HepG2 (cell line): ENCODE measurements around the gene PBX4. TPM values are rescaled to one million over a fixed set of nuclear protein-coding genes. Genes with fewer than 3 reads are reported as not detected.
A peak's percentile ranks its signal among the peaks of the same experiment; 100 is the strongest.

Experiments
- DDIT3 ChIP-seq: sonication (generic); formaldehyde crosslinking; IDR thresholded peaks from 2 replicates; pipeline ENCODE4 v1.4.0; 2020; ENCODE audit warnings: mild to moderate bottlenecking, missing genetic modification reagents
- DNMT3B ChIP-seq: conservative IDR thresholded peaks from 2 replicates; pipeline ENCODE4 v1.6.1; 2016; ENCODE audit warnings: missing biosample characterization, control low read depth
- ESRRA ChIP-seq: sonication (generic); formaldehyde crosslinking; IDR thresholded peaks from 2 replicates; pipeline ENCODE4 v1.5.1; 2020; ENCODE audit warnings: mild to moderate bottlenecking, low read depth, missing genetic modification reagents
- HNRNPUL1 ChIP-seq: fragments of 200-400 bp; formaldehyde crosslinking; IDR thresholded peaks from 2 replicates; pipeline ENCODE4 v1.6.1; 2017; ENCODE audit warnings: low read depth, mild to moderate bottlenecking, low read length, moderate library complexity
- IKZF5 ChIP-seq: IDR thresholded peaks from 2 replicates; pipeline ENCODE4 v1.6.1; 2018; ENCODE audit warnings: missing genetic modification reagents, mild to moderate bottlenecking, missing compliant biosample characterization
- KDM3A ChIP-seq: IDR thresholded peaks from 2 replicates; pipeline ENCODE4 v1.6.1; 2018; ENCODE audit warnings: low read depth, missing compliant biosample characterization
- NCOA5 ChIP-seq: sonication (generic); formaldehyde crosslinking; IDR thresholded peaks from 2 replicates; pipeline ENCODE4 v1.4.0; 2020; ENCODE audit warnings: missing genetic modification reagents
- NFATC3 ChIP-seq: sonication (generic); formaldehyde crosslinking; IDR thresholded peaks from 2 replicates; pipeline ENCODE4 v1.5.1; 2020; ENCODE audit warnings: mild to moderate bottlenecking, missing genetic modification reagents
- NONO ChIP-seq, 2 experiments: fragments of 450-650 bp in 1 of 2; sonication (generic) in 1 of 2; formaldehyde crosslinking in 1 of 2; IDR thresholded peaks in 1 of 2; conservative IDR thresholded peaks in 1 of 2; 2 replicates each; pipeline versions ENCODE4 v1.6.1 to v1.8.0; 2017 to 2022; ENCODE audit warnings: mild to moderate bottlenecking in 1 of 2, missing genetic modification reagents in 1 of 2, moderate library complexity in 1 of 2
- PCBP2 ChIP-seq: fragments of 200-400 bp; formaldehyde crosslinking; optimal IDR thresholded peaks from 2 replicates; pipeline ENCODE3; 2018; ENCODE audit warnings: low read length, low read depth; ENCODE audit not compliant: poor library complexity, severe bottlenecking
- RARA ChIP-seq: IDR thresholded peaks from 2 replicates; pipeline ENCODE4 v1.6.1; 2016; ENCODE audit warnings: missing genetic modification reagents, missing compliant biosample characterization
- SMARCE1 ChIP-seq: fragments of 450-650 bp; IDR thresholded peaks from 2 replicates; pipeline ENCODE4 v1.6.1; 2017; ENCODE audit warnings: borderline replicate concordance
- U2AF2 ChIP-seq: fragments of 200-400 bp; formaldehyde crosslinking; IDR thresholded peaks from 2 replicates; pipeline ENCODE4 v1.6.1; 2017; ENCODE audit warnings: low read depth, mild to moderate bottlenecking, low read length
- ZBTB14 ChIP-seq: sonication (generic); formaldehyde crosslinking; IDR thresholded peaks from 2 replicates; pipeline ENCODE4 v1.4.0; 2020; ENCODE audit warnings: missing genetic modification reagents
- ZBTB34 ChIP-seq: sonication (generic); formaldehyde crosslinking; IDR thresholded peaks from 2 replicates; pipeline ENCODE4 v1.8.0; 2022; ENCODE audit warnings: mild to moderate bottlenecking, missing genetic modification reagents
- ZNF274 ChIP-seq: sonication (generic); formaldehyde crosslinking; IDR thresholded peaks from 2 replicates; pipeline ENCODE4 v1.5.1; 2020; ENCODE audit warnings: mild to moderate bottlenecking, missing genetic modification reagents
- ZNF414 ChIP-seq: sonication (generic); formaldehyde crosslinking; IDR thresholded peaks from 2 replicates; pipeline ENCODE4 v1.5.0; 2020; ENCODE audit warnings: missing genetic modification reagents
- ZNF615 ChIP-seq: sonication (generic); formaldehyde crosslinking; IDR thresholded peaks from 2 replicates; pipeline ENCODE4 v1.5.0; 2020; ENCODE audit warnings: mild to moderate bottlenecking, missing genetic modification reagents, borderline replicate concordance
- ZNF713 ChIP-seq: sonication (generic); formaldehyde crosslinking; IDR thresholded peaks from 2 replicates; pipeline ENCODE4 v1.4.0; 2020; ENCODE audit warnings: mild to moderate bottlenecking, missing genetic modification reagents
- polyA plus RNA-seq, 8 experiments: library from polyadenylated mRNA; depleted of rRNA in 3 of 8; stranded (reverse) in 7 of 8; unstranded in 1 of 8; fragments of >200 nt; fragmentation: Illumina TruSeq in 4 of 8; extraction: Trizol in 4 of 8; gene quantifications; 2 replicates each; pipeline versions ENCODE4 v1.2.1 to v1.2.3, GENCODE V29; 2011 to 2016; ENCODE audit warnings: low read depth in 4 of 8, missing spikeins in 1 of 8, mixed read lengths in 1 of 8; ENCODE audit not compliant: insufficient read depth in 1 of 8
- total RNA-seq, 5 experiments: library from RNA; depleted of rRNA; stranded (reverse); fragments of >200 nt; fragmentation: Illumina TruSeq; extraction: Trizol; gene quantifications; 2 replicates each; pipeline ENCODE4 v1.2.3, GENCODE V29; 2016; ENCODE audit warnings: low read depth in 1 of 5

The PBX4 gene
- total and polyA plus RNA-seq, 2 of the 13 experiments (the other 11 are each of a cell fraction or from before 2014, with no cell fraction given), result not detected

- no peak for TF ChIP-seq IKZF5
- no peak for TF ChIP-seq ZNF615 (CRISPR knock-in tag)
- TF ChIP-seq DDIT3, result no peak
- no peak for TF ChIP-seq HNRNPUL1
- TF ChIP-seq DNMT3B (CRISPR knock-in tag), result no peak
- no peak for TF ChIP-seq ZNF274 (CRISPR knock-in tag)
- no peak for TF ChIP-seq NCOA5 (CRISPR knock-in tag)
- TF ChIP-seq ESRRA (CRISPR knock-in tag), result 0 out of 2 replicates have a peak, but pooled peaks have one; percentile 33
- no peak for TF ChIP-seq ZNF414
- TF ChIP-seq U2AF2, result no peak
- no peak for TF ChIP-seq PCBP2
- TF ChIP-seq NFATC3 (CRISPR knock-in tag), result no peak
- TF ChIP-seq SMARCE1, result no peak
- no peak for TF ChIP-seq NONO (IDR thresholded peaks at IDR 0.05)
- no peak for TF ChIP-seq NONO (CRISPR knock-in tag; conservative IDR thresholded peaks at IDR 0.05)
- TF ChIP-seq ZBTB14, result no peak
- no peak for TF ChIP-seq ZBTB34 (CRISPR knock-in tag)
- TF ChIP-seq ZNF713, result no peak
- no peak for TF ChIP-seq KDM3A (CRISPR knock-in tag)
- TF ChIP-seq RARA, result peak; percentile 50
- TF ChIP-seq, all 625 proteins: peak for 5
Observed at GRCh38 chr19:19597809-19598306, 20.6 kb downstream of the PBX4 start (continued).
